Measurements from ENCODE around the gene SLC34A3.

The SLC34A3 gene

GRCh38 chr9:137269231-137269772 is 38.6 kb downstream of the SLC34A3 start:
- DNase-seq (ENCODE audit: low read depth): no peak
- no peak overlapping the region for H3K4me3 ChIP-seq (ENCODE audit: control insufficient read depth, low read depth, low read length)
- no peak for TF ChIP-seq CTCF (conservative IDR thresholded peaks at IDR 0.05; ENCODE audit: control insufficient read depth, insufficient read depth, low read depth, low read length)

GRCh38 chr9:137270929-137271695 is 40.4 kb downstream of the SLC34A3 start:
- no peak for TF ChIP-seq CTCF (conservative IDR thresholded peaks at IDR 0.05; ENCODE audit: control insufficient read depth, insufficient read depth, low read depth, low read length)
- DNase-seq (ENCODE audit: low read depth): no peak
- H3K4me3 ChIP-seq (ENCODE audit: control insufficient read depth, low read depth, low read length): no peak overlapping the region

GRCh38 chr9:137271696-137272076 is 41.0 kb downstream of the SLC34A3 start:
- TF ChIP-seq CTCF (conservative IDR thresholded peaks at IDR 0.05; ENCODE audit: control insufficient read depth, insufficient read depth, low read depth, low read length): no peak
- DNase-seq (ENCODE audit: low read depth): no peak
- no peak overlapping the region for H3K4me3 ChIP-seq (ENCODE audit: control insufficient read depth, low read depth, low read length)

- no peak overlapping the region for H3K4me3 ChIP-seq (ENCODE audit: control insufficient read depth, low read depth, low read length)
Observed at GRCh38 chr9:137272241-137273094, 41.8 kb downstream of the SLC34A3 start.

GRCh38 chr9:137273095-137273490 is 42.4 kb downstream of the SLC34A3 start:
- no peak for DNase-seq (ENCODE audit: low read depth)
- TF ChIP-seq CTCF (conservative IDR thresholded peaks at IDR 0.05; ENCODE audit: control insufficient read depth, insufficient read depth, low read depth, low read length): no peak
- no peak overlapping the region for H3K4me3 ChIP-seq (ENCODE audit: control insufficient read depth, low read depth, low read length)

More at GRCh38 chr9:137272241-137273094, 41.8 kb downstream of the SLC34A3 start:
- no peak for DNase-seq (ENCODE audit: low read depth)
- TF ChIP-seq CTCF (conservative IDR thresholded peaks at IDR 0.05; ENCODE audit: control insufficient read depth, insufficient read depth, low read depth, low read length): no peak

GRCh38 chr9:137273611-137274320 is 43.1 kb downstream of the SLC34A3 start:
- no peak for DNase-seq (ENCODE audit: low read depth)
- no peak for TF ChIP-seq CTCF (conservative IDR thresholded peaks at IDR 0.05; ENCODE audit: control insufficient read depth, insufficient read depth, low read depth, low read length)
- H3K4me3 ChIP-seq (ENCODE audit: control insufficient read depth, low read depth, low read length): no peak overlapping the region

All from fibroblast of mammary gland (primary cell).